Stomach (tissue), 9 donors: Measurements from ENCODE around the gene SYNPO. TPM values are rescaled to one million over a fixed set of nuclear protein-coding genes. Genes with fewer than 3 reads are reported as not detected.

Source experiments
- DNase-seq, 2 donors: peaks; one replicate each; pipeline versions ENCODE4 v3.0.0 to v3.0.0-alpha.2; 2013 to 2019
- H3K27ac ChIP-seq, 5 donors: fragments of 200-600 bp in 4 of 5; sonication (generic) in 4 of 5; one replicate each; pipeline ENCODE4 v1.5.1; 2013 to 2019; ENCODE audit warnings: mild to moderate bottlenecking in 1 of 5, moderate library complexity in 1 of 5
- H3K27me3 ChIP-seq, 3 donors: fragments of 200-600 bp; sonication (generic); one replicate each; pipeline ENCODE4 v1.5.1; 2017 to 2019; ENCODE audit warnings: mixed run types in 1 of 3
- H3K36me3 ChIP-seq, 4 donors: fragments of 200-600 bp; sonication (generic); 1 replicate in 3 of 4; 2 replicates in 1 of 4; pipeline ENCODE4 v1.5.1; 2016 to 2019
- H3K4me1 ChIP-seq, 4 donors: fragments of 200-600 bp; sonication (generic); one replicate each; pipeline ENCODE4 v1.5.1; 2016 to 2019
- H3K4me3 ChIP-seq, 4 donors: fragments of 200-600 bp; sonication (generic) in 3 of 4; one replicate each; pipeline ENCODE4 v1.5.1; 2016 to 2019; ENCODE audit warnings: mild to moderate bottlenecking in 1 of 4
- H3K9me3 ChIP-seq, 4 donors: fragments of 200-600 bp; sonication (generic); one replicate each; pipeline ENCODE4 v1.5.1; 2016 to 2019
- EP300 ChIP-seq: sonication (generic); formaldehyde crosslinking; IDR thresholded peaks from one replicate; pipeline ENCODE4 v1.6.1; 2017; ENCODE audit warnings: antibody characterized with exemption
- POLR2A ChIP-seq, 4 donors: fragments of 450-650 bp; IDR thresholded peaks; one replicate each; pipeline ENCODE4 v1.6.1; 2016; ENCODE audit warnings: antibody characterized with exemption in 4 of 4, control low read depth in 2 of 4, mild to moderate bottlenecking in 1 of 4, moderate library complexity in 1 of 4
- POLR2AphosphoS5 ChIP-seq, 3 donors: sonication (generic); formaldehyde crosslinking; IDR thresholded peaks; one replicate each; pipeline ENCODE4 v1.6.1; 2016; ENCODE audit warnings: antibody characterized with exemption in 3 of 3
- WGBS, 5 donors: extraction: QIAGEN DNeasy Blood & Tissue Kit in 3 of 5; methylation state at CpG; one replicate each; pipeline versions ENCODE4 v1.1.5 to v1.1.7; 2013 to 2018; 5-methylcytosine and 5-hydroxymethylcytosine counted together
- intact Hi-C: fragments of 100-400 bp; cut with DNase I; formaldehyde crosslinking; loops from one replicate; pipeline ENCODE4 v1.15.1; 2023; ENCODE audit warnings: low total_unique reads
- polyA plus RNA-seq, 3 donors: library from polyadenylated mRNA; stranded (reverse); fragments of 200-250 nt; gene quantifications; one replicate each; pipeline ENCODE4 v1.2.3, GENCODE V29; 2013
- total RNA-seq, 5 donors: library from RNA; depleted of rRNA; stranded (reverse); fragments of >200 nt; gene quantifications; one replicate each; pipeline versions ENCODE4 v1.1.0 to v1.2.3, GENCODE V29; 2014 to 2016
- TF ChIP-seq, protein P1 (sequence below), 7 experiments: fragments of 450-650 bp in 4 of 7; fragments of 200-600 bp in 3 of 7; sonication (generic) in 3 of 7; IDR thresholded peaks; one replicate each; pipeline ENCODE4 v1.5.1; 2016 to 2019; ENCODE audit warnings: antibody characterized with exemption in 7 of 7, control low read depth in 2 of 7, mild to moderate bottlenecking in 1 of 7
- donor health status: healthy with polysubstance abuse.
- donor health status: Bipolar disorder and iron deficiency.
- donor health status: healthy.

SYNPO gene
- total and polyA plus RNA-seq, 8 donors, result 3.7 to 52.7 (median 21.7) TPM

DNA sequence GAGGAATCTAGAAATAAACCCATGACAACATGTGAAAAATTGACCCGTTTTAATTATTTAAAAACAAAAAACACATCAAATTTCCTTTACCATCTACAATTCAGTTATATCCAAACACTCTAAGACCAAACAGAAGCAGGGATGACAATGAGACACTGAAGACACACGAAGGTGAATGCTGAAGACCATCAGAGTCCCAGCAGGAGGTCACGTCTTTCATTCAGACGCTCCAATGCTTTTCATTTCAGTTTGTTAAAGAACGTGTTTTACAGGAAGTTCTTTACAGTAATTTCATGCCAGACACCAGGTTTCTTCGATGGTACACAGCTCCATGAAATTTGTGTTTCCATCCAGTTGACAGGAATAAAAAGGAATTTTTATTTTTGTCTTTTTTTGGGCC, 50.3 kb downstream of the SYNPO start:
- H3K27ac ChIP-seq, result no peak overlapping the region
- H3K36me3 ChIP-seq, result peaks cover 50 to 75% (median 72%) of the 10 kb centered on the region in 4 donors

DNA sequence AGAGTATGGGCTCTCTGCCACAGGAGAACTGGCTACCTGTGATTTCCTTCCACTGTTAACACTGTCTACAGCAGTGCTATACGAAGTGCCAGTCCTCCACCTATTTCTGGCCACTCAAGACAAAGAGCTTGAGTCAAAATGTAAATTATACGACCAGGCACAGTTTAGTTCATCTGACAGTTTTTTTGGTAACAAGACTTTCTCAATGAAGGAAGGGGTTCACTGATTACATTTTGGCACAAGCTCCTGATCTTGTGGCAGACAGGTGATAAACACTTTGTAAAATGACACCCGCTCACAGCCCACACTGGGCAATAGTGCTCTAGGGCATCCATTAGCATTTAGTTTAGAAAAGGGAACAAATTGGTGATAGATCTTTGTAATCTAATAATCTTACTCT, 51.8 kb downstream of the SYNPO start:
- Histone ChIP-seq H3K4me1 (no peaks in the 10 kb centered on the region), H3K27ac (no peak overlapping the region), H3K36me3 (peaks cover 65 to 83% (median 80%) of the 10 kb centered on the region in 4 donors), H3K4me3 (no peak overlapping the region), H3K9me3 (no peaks in the 10 kb centered on the region), H3K27me3 (no peaks in the 10 kb centered on the region)
- intact Hi-C loops, result no loop called here
- no peak for DNase-seq
- TF ChIP-seq POLR2AphosphoS5 (IDR thresholded peaks at IDR 0.05) (no peak), EP300 (no peak), POLR2A (IDR thresholded peaks at IDR 0.05) (no peak)
- TF ChIP-seq, protein P1, sequence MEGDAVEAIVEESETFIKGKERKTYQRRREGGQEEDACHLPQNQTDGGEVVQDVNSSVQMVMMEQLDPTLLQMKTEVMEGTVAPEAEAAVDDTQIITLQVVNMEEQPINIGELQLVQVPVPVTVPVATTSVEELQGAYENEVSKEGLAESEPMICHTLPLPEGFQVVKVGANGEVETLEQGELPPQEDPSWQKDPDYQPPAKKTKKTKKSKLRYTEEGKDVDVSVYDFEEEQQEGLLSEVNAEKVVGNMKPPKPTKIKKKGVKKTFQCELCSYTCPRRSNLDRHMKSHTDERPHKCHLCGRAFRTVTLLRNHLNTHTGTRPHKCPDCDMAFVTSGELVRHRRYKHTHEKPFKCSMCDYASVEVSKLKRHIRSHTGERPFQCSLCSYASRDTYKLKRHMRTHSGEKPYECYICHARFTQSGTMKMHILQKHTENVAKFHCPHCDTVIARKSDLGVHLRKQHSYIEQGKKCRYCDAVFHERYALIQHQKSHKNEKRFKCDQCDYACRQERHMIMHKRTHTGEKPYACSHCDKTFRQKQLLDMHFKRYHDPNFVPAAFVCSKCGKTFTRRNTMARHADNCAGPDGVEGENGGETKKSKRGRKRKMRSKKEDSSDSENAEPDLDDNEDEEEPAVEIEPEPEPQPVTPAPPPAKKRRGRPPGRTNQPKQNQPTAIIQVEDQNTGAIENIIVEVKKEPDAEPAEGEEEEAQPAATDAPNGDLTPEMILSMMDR (IDR thresholded peaks at IDR 0.05), result no peak
- 69 to 91% (median 80%) methylated on average over 3 of the region's 3 CpGs for WGBS, 5 donors

More for the DNA sequence above, 50.3 kb downstream of the SYNPO start:
- DNase-seq, result no peak
- no peaks in the 10 kb centered on the region for H3K27me3 ChIP-seq
- H3K9me3 ChIP-seq, result no peaks in the 10 kb centered on the region
- 69 to 77% (median 72%) methylated on average over 6 of the region's 6 CpGs for WGBS, 5 donors
- no peaks in the 10 kb centered on the region for H3K4me1 ChIP-seq
- intact Hi-C loops, result no loop called here
- H3K4me3 ChIP-seq, result no peak overlapping the region
- TF ChIP-seq EP300, result no peak
- no peak for TF ChIP-seq POLR2A (IDR thresholded peaks at IDR 0.05)
- TF ChIP-seq, protein P1 (IDR thresholded peaks at IDR 0.05), result no peak
- TF ChIP-seq POLR2AphosphoS5 (IDR thresholded peaks at IDR 0.05), result no peak

DNA sequence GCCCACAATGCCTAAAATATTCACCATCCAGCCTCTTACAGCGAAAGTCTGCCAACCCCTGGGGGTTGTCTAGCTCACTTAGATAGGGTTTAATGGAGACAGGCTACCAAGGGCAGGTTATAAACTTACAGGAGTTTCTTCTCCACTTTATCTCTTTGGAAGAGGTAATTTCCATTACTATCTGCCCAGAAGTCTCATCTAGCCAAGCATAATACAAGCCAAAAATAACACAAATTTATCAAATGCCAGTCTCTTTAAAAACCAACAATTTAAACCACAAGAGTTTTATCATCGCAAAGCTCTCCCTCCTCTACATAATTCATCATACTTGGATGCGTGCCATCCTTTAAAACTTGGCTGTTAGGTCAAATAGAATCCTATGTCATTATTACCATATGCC, 54.2 kb downstream of the SYNPO start:
- H3K4me1 ChIP-seq, result peaks cover 8 to 15% (median 10%) of the 10 kb centered on the region in 4 donors
- H3K4me3 ChIP-seq, result no peak overlapping the region
- H3K9me3 ChIP-seq, result no peaks in the 10 kb centered on the region
- TF ChIP-seq EP300 (no peak), POLR2A (IDR thresholded peaks at IDR 0.05) (no peak), POLR2AphosphoS5 (IDR thresholded peaks at IDR 0.05) (no peak)
- TF ChIP-seq, protein P1 (IDR thresholded peaks at IDR 0.05), result no peak
- no peak for DNase-seq
- no peaks in the 10 kb centered on the region for H3K27me3 ChIP-seq
- H3K27ac ChIP-seq, result no peak overlapping the region
- intact Hi-C loops, result no loop called here
- WGBS, 5 donors, result 84 to 93% (median 89%) methylated on average over 3 of the region's 3 CpGs
- H3K36me3 ChIP-seq, result peaks cover 79 to 94% (median 93%) of the 10 kb centered on the region in 4 donors

DNA sequence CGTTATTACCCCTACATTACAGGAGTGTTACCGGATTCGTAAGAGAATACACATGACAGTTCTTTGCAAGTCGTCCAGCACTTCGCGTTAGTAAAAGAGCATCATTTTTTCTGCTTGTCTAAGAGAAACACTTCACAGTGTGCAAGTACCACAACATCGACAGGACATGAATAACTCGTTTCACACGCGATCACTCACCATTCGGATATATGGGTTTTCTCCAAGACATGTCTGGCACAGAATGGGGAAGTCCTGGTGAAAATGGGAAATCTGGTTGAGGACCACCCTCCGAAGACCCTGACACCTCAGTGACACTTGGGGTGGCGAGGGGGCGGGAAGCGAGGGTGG, 59.8 kb downstream of the SYNPO start:
- peaks cover 12 to 27% (median 22%) of the 10 kb centered on the region in 4 donors for H3K4me1 ChIP-seq
- peaks cover 35 to 40% (median 39%) of the 10 kb centered on the region in 4 donors for H3K36me3 ChIP-seq
- no peaks in the 10 kb centered on the region for H3K9me3 ChIP-seq
- no peak for DNase-seq
- WGBS, 5 donors, result 1 to 5% (median 2%) methylated on average over 15 of the region's 15 CpGs
- peak overlapping the region; percentile 94 to 98 (median 98) for H3K27ac ChIP-seq
- intact Hi-C loops, result no loop called here
- H3K4me3 ChIP-seq, result peak overlapping the region; percentile 85 to 100 (median 94)
- TF ChIP-seq POLR2A (IDR thresholded peaks at IDR 0.05) (no peak), EP300 (no peak), POLR2AphosphoS5 (IDR thresholded peaks at IDR 0.05) (no peak)
- no peaks in the 10 kb centered on the region for H3K27me3 ChIP-seq

DNA sequence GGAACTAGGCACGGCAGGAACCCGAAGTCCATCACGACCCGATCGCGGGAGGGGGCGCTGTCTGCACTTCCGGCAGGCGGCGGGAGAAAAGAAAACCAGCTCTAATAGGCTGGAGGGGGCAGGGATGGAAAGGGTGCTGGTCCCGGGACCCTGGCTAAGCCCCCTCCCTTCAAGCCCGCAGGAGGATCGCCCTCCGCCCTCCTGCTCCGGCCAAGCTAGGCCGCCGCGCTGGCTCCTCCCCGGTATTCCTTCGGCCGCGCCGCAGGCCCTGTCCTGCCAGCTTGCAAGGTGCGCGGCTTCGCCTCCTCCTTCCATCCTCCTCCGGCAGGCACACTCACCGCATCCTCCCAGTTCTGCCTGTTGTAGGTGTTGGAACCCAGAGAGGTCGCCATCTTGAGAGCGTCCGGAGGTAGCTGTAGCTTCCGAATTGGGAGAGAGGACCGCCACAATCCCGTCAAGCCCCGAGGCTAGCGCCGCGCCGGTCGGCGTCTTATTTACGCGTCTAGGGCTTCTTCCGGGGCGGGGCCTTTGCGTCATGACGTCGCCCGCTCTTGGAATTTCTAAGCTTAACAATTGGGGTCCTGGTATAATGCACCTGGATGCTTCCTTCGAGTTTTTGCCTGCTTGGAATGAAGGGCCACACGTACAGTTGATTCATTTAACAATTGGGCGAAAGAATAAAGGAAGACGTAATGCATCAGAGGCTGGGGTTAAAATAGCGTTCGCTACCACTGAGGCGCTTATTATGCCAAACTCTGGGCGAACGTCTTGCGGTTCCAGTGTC, 60.3 kb downstream of the SYNPO start, which contains the start of gene RBM22:
RBM22 (minus strand) TSS at position 469 of the 784 bp plus-strand sequence; CDS start at position 392, 77 bp downstream.
- DNase-seq, result peak; percentile 95 to 98
- Histone ChIP-seq H3K27me3 (no peaks in the 10 kb centered on the region), H3K27ac (peak within 1 kb of the TSS; percentile 94 to 98 (median 98)), H3K36me3 (peaks cover 29 to 34% (median 34%) of the 10 kb centered on the region in 4 donors), H3K4me3 (peak within 1 kb of the TSS; percentile 85 to 100 (median 94)), H3K9me3 (no peaks in the 10 kb centered on the region), H3K4me1 (peaks cover 12 to 27% (median 22%) of the 10 kb centered on the region in 4 donors)
- TF ChIP-seq POLR2AphosphoS5 (IDR thresholded peaks at IDR 0.05) (peak; percentile 93 to 95 (median 95)), POLR2A (IDR thresholded peaks at IDR 0.05) (peak in 1 of 4 donors; percentile 55), EP300 (no peak)
- TF ChIP-seq, protein P1 (IDR thresholded peaks at IDR 0.05), result peak in 5 of 7 experiments; percentile 45 to 64 (median 53)
- intact Hi-C loops, result no loop called here
- WGBS, 5 donors, result 0 to 1% (median 0%) methylated on average over 44 to 59 of the region's 59 CpGs
